ENCODE measurements around the gene FABP1. TPM values are rescaled to one million over a fixed set of nuclear protein-coding genes. Genes with fewer than 3 reads are reported as not detected.

The FABP1 gene
- not detected for total RNA-seq

DNA sequence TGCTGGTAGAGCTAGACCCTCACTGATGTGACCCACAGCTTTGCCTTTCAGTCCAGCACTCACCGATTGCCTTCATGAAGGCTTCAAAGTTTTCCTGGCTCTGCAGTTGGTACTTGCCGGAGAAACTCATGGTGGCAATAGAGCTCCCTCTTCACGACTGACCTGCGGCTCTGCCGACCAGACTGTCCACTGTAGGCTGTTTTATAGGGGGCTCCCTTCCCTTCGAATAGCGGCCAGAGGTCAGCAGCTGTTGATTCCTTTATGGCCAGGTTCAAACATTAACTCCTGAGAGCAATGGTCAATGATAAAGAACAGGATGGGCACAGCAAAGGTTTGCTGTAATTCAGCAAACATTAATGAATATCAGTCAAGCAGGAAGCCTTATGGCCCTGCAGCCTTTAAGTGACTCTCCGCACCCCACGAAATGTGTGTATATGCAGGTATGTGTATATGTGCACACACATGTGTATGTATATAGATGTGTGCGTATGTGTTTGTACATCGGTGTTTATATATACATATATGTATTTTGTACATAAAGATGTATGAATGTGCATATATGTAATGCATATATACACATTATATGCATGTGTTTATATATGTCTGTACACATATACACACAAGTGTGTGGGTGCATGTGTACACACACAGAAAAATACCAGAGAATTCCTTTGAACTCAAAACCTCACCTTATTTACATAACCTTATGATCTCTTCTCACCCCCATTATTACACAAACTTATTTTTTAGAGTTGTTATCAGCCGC is at the start of gene FABP1:
Gene FABP1, minus strand, starts transcription at position 175 of the 766 bp plus-strand sequence. Its CDS starts 45 bp downstream, at position 130.
- Mint-ChIP-seq H3K36me3 (no peaks in the 10 kb centered on the region), H3K27ac (no peak within 1 kb of the TSS), H3K9me3 (no peaks in the 10 kb centered on the region), H3K4me1 (no peaks in the 10 kb centered on the region), H3K4me3 (no peak within 1 kb of the TSS), H3K27me3 (peaks cover 6% of the 10 kb centered on the region)
- no peak for DNase-seq
- ATAC-seq (ENCODE audit: low read depth), result no peak
- POLR2A ChIA-PET, result no interaction called here

GRCh38 chr2:88177556-88177955 is 49.7 kb upstream of the FABP1 start:
- Mint-ChIP-seq H3K27ac (no peak overlapping the region), H3K4me1 (peaks cover 7% of the 10 kb centered on the region), H3K4me3 (no peak overlapping the region), H3K27me3 (peaks cover 5% of the 10 kb centered on the region), H3K9me3 (peaks cover 3% of the 10 kb centered on the region), H3K36me3 (peaks cover 4% of the 10 kb centered on the region)
- ATAC-seq (ENCODE audit: low read depth) (no peak), DNase-seq (no peak)
- POLR2A ChIA-PET, result no interaction called here

- DNase-seq (no peak), ATAC-seq (ENCODE audit: low read depth) (no peak)
- Mint-ChIP-seq H3K27ac (no peak overlapping the region), H3K9me3 (peaks cover 1% of the 10 kb centered on the region), H3K27me3 (peaks cover 11% of the 10 kb centered on the region), H3K4me3 (no peak overlapping the region), H3K36me3 (peaks cover 1% of the 10 kb centered on the region), H3K4me1 (peaks cover 1% of the 10 kb centered on the region)
- POLR2A ChIA-PET, result no interaction called here
These were observed 48.6 kb upstream of the FABP1 start for GRCh38 chr2:88176352-88176984.

GRCh38 chr2:88172882-88173281 is 45.0 kb upstream of the FABP1 start:
- Mint-ChIP-seq H3K36me3 (peaks cover 4% of the 10 kb centered on the region), H3K27ac (no peak overlapping the region), H3K4me3 (no peak overlapping the region), H3K4me1 (peaks cover 2% of the 10 kb centered on the region), H3K27me3 (peaks cover 11% of the 10 kb centered on the region), H3K9me3 (peaks cover 5% of the 10 kb centered on the region)
- DNase-seq (no peak), ATAC-seq (ENCODE audit: low read depth) (no peak)
- POLR2A ChIA-PET, result interaction anchor here (1.5 kb wide), 1 partner anchor 156 kb away, joined by 4 read pairs; no protein-coding TSS in a partner anchor

- H3K27ac Mint-ChIP-seq, result no peak overlapping the region
- H3K9me3 Mint-ChIP-seq, result peaks cover 5% of the 10 kb centered on the region
- POLR2A ChIA-PET, result interaction anchor here (1.5 kb wide), 1 partner anchor 155 kb away, joined by 4 read pairs; no protein-coding TSS in a partner anchor
- DNase-seq, result no peak
- H3K4me1 Mint-ChIP-seq, result peaks cover 2% of the 10 kb centered on the region
- no peak overlapping the region for H3K4me3 Mint-ChIP-seq
- H3K27me3 Mint-ChIP-seq, result peaks cover 10% of the 10 kb centered on the region
- no peak for ATAC-seq (ENCODE audit: low read depth)
- H3K36me3 Mint-ChIP-seq, result peaks cover 4% of the 10 kb centered on the region
These were observed 44.1 kb upstream of the FABP1 start for GRCh38 chr2:88171966-88172365.

- Mint-ChIP-seq H3K4me3 (peak overlapping the region; percentile 74), H3K36me3 (peaks cover 4% of the 10 kb centered on the region), H3K27ac (no peak overlapping the region), H3K4me1 (peaks cover 2% of the 10 kb centered on the region), H3K27me3 (peaks cover 10% of the 10 kb centered on the region), H3K9me3 (peaks cover 5% of the 10 kb centered on the region)
- DNase-seq (no peak), ATAC-seq (ENCODE audit: low read depth) (no peak)
- POLR2A ChIA-PET, result interaction anchor here (0.6 to 0.8 kb wide), 2 partner anchors 13 to 231 kb away, joined by 3 read pairs; no protein-coding TSS in a partner anchor
These were observed 42.6 kb upstream of the FABP1 start for GRCh38 chr2:88170472-88170892.

DNA sequence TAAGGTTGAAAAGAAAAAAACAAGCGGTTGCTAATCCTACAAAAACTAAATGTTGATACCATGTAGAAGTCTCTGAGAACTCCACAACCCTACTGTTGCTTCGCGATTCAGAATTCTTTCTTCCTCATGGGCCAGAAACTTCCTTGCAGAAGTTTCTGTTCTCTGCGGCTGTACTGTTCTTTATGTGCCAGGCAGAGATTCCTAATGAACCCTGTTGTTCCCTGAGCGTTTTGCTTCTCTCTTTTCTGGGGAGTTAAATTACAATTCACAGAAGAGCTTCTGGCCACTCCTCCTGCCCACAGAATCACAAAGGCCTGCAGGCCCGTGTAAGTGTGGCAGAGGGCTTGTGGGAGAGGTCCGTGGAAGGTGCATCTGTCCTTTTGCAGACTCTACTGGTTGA is 40.5 kb upstream of the FABP1 start:
- Mint-ChIP-seq H3K36me3 (peaks cover 4% of the 10 kb centered on the region), H3K4me1 (peaks cover 2% of the 10 kb centered on the region), H3K9me3 (peaks cover 5% of the 10 kb centered on the region), H3K4me3 (no peak overlapping the region), H3K27me3 (peaks cover 10% of the 10 kb centered on the region), H3K27ac (no peak overlapping the region)
- POLR2A ChIA-PET, result no interaction called here
- no peak for ATAC-seq (ENCODE audit: low read depth)
- DNase-seq, result no peak

DNA sequence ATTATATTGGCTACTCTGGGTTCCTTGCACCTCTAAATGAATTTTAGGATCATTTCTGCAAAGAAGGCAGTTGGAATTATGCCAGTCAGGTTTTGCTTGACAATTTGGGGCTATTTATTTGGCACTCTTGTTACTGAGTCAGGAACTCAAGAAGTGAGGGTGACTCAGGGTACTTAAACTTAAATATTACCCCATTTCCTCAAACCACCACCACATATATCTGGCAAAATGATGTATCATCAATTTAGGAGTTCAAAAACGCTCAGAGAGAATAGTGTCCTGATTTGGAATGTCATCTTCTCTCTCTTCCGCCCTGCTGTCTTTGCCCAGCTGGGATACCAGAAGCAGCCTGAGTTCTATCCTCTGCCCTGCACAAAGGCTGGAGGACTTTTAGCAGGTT is 39.9 kb upstream of the FABP1 start:
- Mint-ChIP-seq H3K9me3 (peaks cover 5% of the 10 kb centered on the region), H3K36me3 (peaks cover 4% of the 10 kb centered on the region), H3K4me1 (peaks cover 2% of the 10 kb centered on the region), H3K4me3 (no peak overlapping the region), H3K27me3 (peaks cover 10% of the 10 kb centered on the region), H3K27ac (no peak overlapping the region)
- no peak for ATAC-seq (ENCODE audit: low read depth)
- POLR2A ChIA-PET, result no interaction called here
- DNase-seq, result no peak

- no peak for ATAC-seq (ENCODE audit: low read depth)
- H3K4me1 Mint-ChIP-seq, result no peaks in the 10 kb centered on the region
These were observed 37.6 kb upstream of the FABP1 start for GRCh38 chr2:88165332-88166003.

GRCh38 chr2:88161446-88162244 is 33.8 kb upstream of the FABP1 start:
- H3K4me3 Mint-ChIP-seq, result no peak overlapping the region
- no peaks in the 10 kb centered on the region for H3K9me3 Mint-ChIP-seq
- peaks cover 2% of the 10 kb centered on the region for H3K27me3 Mint-ChIP-seq
- no peak for DNase-seq
- POLR2A ChIA-PET, result no interaction called here
- H3K36me3 Mint-ChIP-seq, result no peaks in the 10 kb centered on the region
- ATAC-seq (ENCODE audit: low read depth), result no peak
- H3K27ac Mint-ChIP-seq, result no peak overlapping the region
- no peaks in the 10 kb centered on the region for H3K4me1 Mint-ChIP-seq

More at GRCh38 chr2:88165332-88166003, 37.6 kb upstream of the FABP1 start:
- Mint-ChIP-seq H3K4me3 (no peak overlapping the region), H3K27me3 (no peaks in the 10 kb centered on the region), H3K27ac (no peak overlapping the region), H3K9me3 (peaks cover 5% of the 10 kb centered on the region), H3K36me3 (peaks cover 3% of the 10 kb centered on the region)
- POLR2A ChIA-PET, result no interaction called here
- DNase-seq, result no peak

DNA sequence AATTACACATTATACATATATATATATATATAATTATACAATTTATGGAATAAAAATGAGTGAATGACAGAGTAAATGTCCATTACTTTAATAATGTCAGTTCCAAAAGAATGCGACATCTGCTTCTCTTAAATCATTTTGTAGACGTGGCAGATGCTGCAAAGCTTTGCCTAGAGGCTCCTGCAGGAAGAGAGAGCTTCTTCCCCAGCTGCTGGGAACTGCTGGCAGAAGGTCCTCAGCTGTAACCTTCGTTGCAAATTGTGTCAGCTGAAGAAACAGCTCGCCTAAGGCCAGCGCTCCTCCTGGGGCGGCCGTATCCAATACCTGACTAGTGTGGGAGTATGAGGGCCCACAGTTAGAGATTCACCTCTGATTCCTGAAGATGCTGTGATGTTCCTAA is 32.7 kb upstream of the FABP1 start:
- POLR2A ChIA-PET, result no interaction called here

GRCh38 chr2:88159955-88160415 is 32.1 kb upstream of the FABP1 start:
- POLR2A ChIA-PET, result interaction anchor here (0.8 kb wide), 1 partner anchor 10 kb away, joined by 5 read pairs; the partner anchor contains the start of gene THNSL2
- ATAC-seq (ENCODE audit: low read depth), result peak; percentile 52
- no peaks in the 10 kb centered on the region for H3K36me3 Mint-ChIP-seq

More for the DNA sequence above, 32.7 kb upstream of the FABP1 start:
- no peak overlapping the region for H3K4me3 Mint-ChIP-seq
- no peaks in the 10 kb centered on the region for H3K9me3 Mint-ChIP-seq
- no peak overlapping the region for H3K27ac Mint-ChIP-seq
- peaks cover 5% of the 10 kb centered on the region for H3K27me3 Mint-ChIP-seq
- H3K4me1 Mint-ChIP-seq, result no peaks in the 10 kb centered on the region
- DNase-seq (no peak), ATAC-seq (ENCODE audit: low read depth) (no peak)
- H3K36me3 Mint-ChIP-seq, result no peaks in the 10 kb centered on the region

DNA sequence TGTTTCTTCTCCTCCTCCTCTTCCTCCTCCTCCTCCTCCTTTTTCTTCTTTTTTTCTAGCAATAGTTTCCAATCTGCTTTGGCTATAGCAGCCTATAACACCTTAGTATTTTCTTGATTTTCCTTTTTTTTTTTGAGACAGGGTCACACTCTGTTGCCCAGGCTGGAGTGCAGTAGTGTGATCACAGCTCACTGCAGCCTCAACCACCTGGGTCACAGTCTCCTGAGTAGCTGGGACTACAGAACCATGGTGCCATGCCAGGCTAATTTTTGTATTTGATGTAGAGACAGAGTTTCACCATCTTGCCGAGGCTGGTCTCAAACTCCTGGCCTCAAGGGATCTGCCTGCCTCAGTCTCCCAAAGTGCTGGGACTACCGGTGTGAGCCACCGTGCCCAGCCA is 31.6 kb upstream of the FABP1 start:
- no peaks in the 10 kb centered on the region for H3K36me3 Mint-ChIP-seq
- H3K9me3 Mint-ChIP-seq, result no peaks in the 10 kb centered on the region
- DNase-seq (no peak), ATAC-seq (ENCODE audit: low read depth) (no peak)
- H3K27ac Mint-ChIP-seq, result no peak overlapping the region
- H3K4me3 Mint-ChIP-seq, result no peak overlapping the region
- peaks cover 6% of the 10 kb centered on the region for H3K27me3 Mint-ChIP-seq
- no peaks in the 10 kb centered on the region for H3K4me1 Mint-ChIP-seq
- POLR2A ChIA-PET, result interaction anchor here (0.8 kb wide), 1 partner anchor 10 kb away, joined by 5 read pairs; the partner anchor contains the start of gene THNSL2

More at GRCh38 chr2:88159955-88160415, 32.1 kb upstream of the FABP1 start:
- Mint-ChIP-seq H3K4me3 (no peak overlapping the region), H3K27ac (no peak overlapping the region), H3K27me3 (peaks cover 5% of the 10 kb centered on the region), H3K9me3 (no peaks in the 10 kb centered on the region), H3K4me1 (no peaks in the 10 kb centered on the region)
- no peak for DNase-seq

Measured in activated naive CD8-positive, alpha-beta T cell treated with anti-CD3 and anti-CD28 coated beads, Interleukin-2, amount 10 ng/mL, durations not matched to agents 7 days and 5 days (primary cell).